ENCODE results near the gene SCT.

- TF ChIP-seq HOXD13 (CRISPR knock-in tag; IDR thresholded peaks at IDR 0.05; ENCODE audit: borderline replicate concordance): no peak
- TF ChIP-seq CTCF (tag by site-specific recombination; IDR thresholded peaks at IDR 0.05): no peak
Observed at GRCh38 chr11:598005-598680, 28.8 kb downstream of the SCT start.
